ENCODE data around the gene LCOR.

DNA sequence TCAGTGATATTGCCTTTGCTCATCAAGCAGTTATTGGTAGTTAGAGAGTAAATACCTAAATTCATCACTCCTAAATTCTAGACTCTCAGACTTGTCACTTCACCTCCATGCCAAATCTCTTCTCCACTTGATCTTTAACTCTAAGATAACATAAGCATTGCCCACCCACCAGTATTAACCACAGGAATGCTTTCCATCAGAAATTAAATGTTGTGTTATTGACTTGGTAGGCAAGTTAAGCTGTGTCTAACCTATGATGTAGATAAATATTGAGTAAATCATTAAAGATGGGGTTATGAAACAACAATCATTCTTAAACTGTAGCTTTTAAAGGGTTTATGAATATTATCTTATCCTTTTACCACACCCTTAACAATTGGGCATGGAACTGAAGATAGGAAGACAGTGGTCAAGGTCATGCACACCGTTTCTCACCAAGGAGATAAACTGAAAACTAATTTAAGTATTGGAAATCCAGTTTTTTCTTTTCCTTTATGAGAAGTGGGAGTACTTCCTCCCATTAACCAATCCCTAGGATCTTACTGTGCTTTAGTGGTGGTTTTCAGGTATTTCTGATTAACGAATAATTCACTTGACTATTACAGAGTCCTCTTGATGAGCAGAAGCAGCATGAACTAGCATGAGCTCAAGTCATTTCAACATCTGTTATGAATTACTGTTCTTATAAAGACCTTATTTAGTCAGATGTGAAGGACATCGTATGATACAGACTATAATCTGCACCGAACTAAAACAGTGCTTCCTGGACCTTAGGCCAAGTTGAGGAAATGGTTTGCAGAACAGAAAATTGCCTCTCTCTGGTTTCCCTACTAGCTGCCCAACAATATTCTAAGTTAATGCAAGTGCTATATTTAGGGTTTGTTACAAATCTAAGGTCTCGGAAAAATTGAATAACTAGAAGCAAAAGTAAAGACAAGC, 142.0 kb downstream of the LCOR start:
- TF ChIP-seq ZNF565 (CRISPR knock-in tag; conservative IDR thresholded peaks at IDR 0.05; ENCODE audit: low read depth) (no peak), RARB (CRISPR knock-in tag; IDR thresholded peaks at IDR 0.05) (no peak)

All from SK-N-SH treated with all-trans-retinoic acid at 6 μM for 48 hours (cell line).